Thyroid gland (tissue), 4 donors: Measurements from ENCODE around the gene OLFML1.

ENCODE experiments used
- CTCF ChIP-seq, 6 experiments: fragments of 200-600 bp in 3 of 6; fragments of 450-650 bp in 3 of 6; sonication (generic) in 3 of 6; IDR thresholded peaks; one replicate each; pipeline ENCODE4 v1.5.1; 2016 to 2019; ENCODE audit warnings: antibody characterized with exemption in 6 of 6, mild to moderate bottlenecking in 2 of 6, inconsistent platforms in 1 of 6, moderate library complexity in 1 of 6
- POLR2A ChIP-seq, 2 donors: fragments of 450-650 bp; IDR thresholded peaks; one replicate each; pipeline ENCODE4 v1.6.1; 2017; ENCODE audit warnings: antibody characterized with exemption in 2 of 2, mild to moderate bottlenecking in 2 of 2, moderate library complexity in 1 of 2

- no peak for TF ChIP-seq POLR2A (IDR thresholded peaks at IDR 0.05)
- TF ChIP-seq CTCF (IDR thresholded peaks at IDR 0.05) = no peak
Measured at GRCh38 chr11:7490535-7490934, 5.2 kb downstream of the OLFML1 start.
